Stimulated activated CD4-positive, alpha-beta T cell treated with anti-CD3 and anti-CD28 coated beads, TNF-alpha, amount 100 ng/mL, for 24 hours (primary cell): ENCODE results near the gene NFIB.
A peak's percentile ranks its signal among the peaks of the same experiment; 100 is the strongest.

Experiments
- DNase-seq, 3 experiments: peaks; one replicate each; pipeline ENCODE4 v3.0.0-alpha.2; 2020; ENCODE audit warnings: low read depth in 3 of 3

The NFIB gene

DNA sequence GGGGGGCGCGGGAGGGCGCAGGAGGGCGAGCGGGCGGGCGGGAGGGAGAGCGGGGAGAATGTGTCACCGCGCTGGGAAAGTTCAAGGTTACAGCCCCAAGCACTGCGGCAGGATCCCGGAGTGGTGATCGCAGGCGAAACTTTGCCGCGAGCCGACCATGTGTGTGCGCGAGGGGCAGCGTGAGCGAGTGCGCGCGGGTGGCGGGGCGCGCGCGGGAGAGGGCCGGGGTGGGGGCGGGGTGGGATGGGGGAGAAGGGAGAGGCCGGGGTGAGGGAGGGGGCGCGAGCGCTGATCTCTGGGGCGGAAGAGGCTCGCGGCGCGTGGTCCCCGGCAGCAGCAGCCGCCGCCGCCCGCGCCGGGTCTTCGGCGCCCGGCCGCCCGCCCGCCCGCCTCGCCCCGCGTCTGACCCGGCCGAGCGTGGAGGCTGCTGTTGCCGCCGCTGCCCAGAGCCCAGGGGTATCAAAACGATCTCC is at the start of gene NFIB:
Gene NFIB (minus strand): TSS at position 191 of the 473 bp plus-strand sequence. CDS start 630 bp downstream, outside the sequence.
- no peak for DNase-seq

DNA sequence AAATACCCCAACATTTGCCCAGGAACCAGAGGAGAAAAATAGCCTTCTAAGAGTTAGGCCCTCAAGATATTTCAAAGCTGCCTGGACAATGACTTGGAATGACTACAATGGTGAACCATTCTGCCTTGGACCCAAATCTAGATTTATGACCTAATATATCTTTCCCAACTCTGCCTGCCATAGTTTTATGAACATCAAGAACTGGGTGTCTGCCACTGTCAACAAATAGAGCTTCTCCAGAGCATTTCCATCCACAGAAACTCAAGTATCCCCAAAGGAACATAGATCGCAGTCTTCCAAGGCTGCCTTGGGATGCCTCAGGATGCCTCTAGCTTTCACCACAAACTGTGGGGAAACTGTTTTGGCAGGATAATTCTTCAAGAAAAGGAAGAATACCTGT is 48.2 kb upstream of the NFIB start:
- no peak for DNase-seq

DNA sequence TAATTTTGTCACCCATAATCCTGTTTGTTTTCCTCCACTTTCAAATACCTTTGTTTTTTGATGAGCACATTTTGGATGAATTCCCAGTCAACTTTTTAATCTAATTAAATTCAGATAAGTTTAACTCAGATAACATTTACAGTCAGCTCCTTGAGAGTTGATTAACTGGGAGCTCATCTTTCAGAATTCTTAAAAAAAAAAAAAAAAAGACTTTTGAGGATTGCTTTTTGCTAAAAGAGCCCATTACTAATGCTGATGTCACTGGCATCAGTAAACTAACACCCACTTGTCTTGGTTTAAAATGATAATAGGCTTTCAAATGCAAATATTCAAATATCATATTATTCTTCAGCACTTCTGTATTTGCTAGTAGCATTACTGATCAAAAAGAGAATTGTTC is 47.1 kb upstream of the NFIB start:
- no peak for DNase-seq

DNA sequence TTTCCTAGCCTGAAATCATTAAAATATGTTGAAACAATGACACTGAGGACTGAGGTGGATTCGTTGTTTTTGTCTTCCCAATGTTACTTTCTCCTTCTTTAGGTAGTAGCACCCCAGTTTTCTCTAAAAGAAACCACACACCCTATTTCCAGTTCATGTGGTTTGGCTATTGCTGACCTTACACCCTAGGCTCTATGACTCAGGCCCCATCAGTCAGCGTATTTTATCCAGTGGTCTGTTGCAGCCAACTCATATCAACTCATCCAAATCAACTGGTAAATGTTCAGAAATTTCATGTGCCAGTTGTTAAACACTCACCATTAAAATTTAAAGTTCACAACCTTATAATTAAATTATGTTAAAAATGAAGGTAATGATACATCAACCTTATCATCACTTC is 44.6 kb upstream of the NFIB start:
- DNase-seq = no peak

DNA sequence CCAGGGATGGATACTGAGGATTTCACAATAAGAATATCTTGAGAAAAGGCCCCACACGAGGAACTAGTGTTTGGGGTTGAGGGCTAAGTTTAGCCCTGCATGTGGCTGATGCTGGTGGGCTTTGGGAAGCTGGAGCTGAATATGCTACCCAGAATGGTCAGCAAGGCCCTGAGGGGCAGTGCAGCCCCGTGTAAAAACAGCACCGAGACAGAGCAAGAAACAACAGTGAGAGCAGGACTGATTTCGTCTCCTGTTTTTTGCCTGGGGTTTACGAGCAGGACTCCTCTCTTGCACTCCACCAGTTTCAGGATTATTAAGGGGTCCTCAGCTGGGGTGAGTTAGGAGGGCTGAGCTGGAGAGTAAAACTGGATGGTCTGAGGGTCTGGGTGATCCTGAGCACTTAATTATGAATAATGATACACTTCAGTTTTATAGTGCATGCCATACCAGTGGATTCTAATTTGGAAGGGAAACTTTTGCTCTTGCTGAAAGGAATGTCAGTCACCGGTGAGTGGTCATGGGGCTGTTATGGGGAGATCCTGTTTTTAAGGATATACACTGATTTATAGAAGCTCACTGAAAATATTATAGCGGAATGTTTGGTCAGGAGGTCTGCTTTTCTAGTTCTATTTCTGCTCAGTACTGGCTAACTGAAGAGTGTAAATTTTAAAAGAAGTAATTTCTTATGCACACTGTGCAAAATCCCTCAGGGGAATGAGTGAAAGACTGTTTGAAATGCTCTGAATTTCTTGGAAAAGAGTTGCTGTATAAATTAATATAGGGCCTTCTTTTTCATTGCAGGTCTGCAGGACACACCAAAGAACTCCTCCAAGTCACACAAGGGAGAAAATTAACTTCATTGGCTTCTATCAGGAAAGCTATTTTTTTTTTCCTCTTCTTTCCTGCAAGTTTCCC is 42.7 kb upstream of the NFIB start:
- DNase-seq = no peak

DNA sequence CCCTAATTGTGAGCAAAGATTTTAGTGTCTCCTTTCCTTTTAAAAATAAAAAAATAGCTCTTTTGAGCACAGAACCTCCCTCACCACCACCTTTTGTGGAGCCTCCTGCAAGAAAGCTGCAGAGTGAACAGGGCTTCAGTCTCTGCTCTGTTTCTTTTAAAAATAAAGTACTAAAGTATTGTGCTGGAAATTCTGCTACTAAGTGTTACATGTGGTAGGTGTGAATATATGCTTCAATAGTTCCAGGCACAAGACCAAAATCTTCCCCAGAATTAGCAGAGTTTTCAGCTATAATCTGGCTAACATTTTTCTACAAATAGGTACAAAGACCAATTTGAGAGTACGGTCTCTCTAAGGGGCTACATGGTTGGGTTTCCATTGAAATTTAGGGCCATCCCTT is 40.3 kb upstream of the NFIB start:
- no peak for DNase-seq

DNA sequence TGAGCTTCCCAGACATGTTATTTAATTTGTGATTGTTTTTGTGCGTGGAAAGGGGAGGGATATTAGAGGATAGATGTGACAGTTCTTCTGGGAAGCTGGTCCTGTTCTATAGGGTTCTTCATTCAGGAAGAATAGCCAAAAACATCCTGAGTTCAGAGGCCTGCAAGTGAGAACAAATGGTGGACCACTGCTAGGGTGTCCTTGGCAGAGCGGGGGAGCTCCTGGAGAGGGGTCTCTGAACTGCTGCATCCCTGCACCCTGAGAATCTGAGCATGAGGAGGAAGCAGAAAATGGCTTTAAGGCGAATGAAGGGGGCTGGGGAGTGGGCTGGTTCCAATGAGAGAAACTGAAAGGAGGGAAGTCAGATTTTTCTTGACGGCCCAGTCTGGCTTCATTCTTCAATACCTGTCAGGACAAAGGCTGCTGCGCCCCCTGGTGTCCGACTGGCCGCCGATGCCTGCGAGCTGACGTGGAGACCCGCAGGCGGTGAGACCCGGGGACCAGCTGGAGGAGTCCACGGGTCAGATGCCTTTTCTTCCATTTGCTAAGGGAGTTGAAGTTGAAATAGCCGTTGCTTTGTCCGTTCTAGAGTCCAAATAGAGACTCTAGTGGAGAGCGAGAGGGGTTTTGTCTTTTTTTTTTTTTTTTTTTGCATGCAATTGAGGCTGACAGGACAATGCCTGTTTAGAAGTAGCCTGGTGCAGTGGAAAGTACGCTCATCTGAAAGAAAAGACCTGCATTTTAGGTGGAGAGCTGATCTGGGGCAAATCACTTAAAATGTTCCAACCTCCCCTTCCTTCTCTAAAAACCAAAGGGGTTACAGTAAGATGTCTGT is 39.5 kb upstream of the NFIB start:
- peak; percentile 52 to 81 (median 56) for DNase-seq

DNA sequence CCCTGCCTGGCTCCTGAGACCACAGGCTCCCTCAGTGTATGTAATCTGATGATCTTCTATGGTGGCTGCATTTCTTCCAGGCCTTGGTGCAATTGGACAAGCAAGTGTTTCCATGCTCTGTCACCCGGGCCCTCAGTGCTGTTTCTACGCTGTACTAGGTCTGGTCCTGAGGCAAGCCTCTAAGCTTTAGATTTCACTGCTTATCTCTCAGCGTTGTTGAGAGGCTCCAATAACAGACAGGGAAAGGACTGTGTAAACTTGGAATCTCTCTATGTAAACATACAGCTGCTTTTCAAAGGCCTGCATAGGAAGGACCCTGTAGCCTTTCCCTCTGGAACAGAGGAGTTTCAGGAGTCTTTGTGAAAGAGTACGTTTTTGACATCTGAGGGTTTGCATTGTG is 38.6 kb upstream of the NFIB start:
- DNase-seq = no peak

DNA sequence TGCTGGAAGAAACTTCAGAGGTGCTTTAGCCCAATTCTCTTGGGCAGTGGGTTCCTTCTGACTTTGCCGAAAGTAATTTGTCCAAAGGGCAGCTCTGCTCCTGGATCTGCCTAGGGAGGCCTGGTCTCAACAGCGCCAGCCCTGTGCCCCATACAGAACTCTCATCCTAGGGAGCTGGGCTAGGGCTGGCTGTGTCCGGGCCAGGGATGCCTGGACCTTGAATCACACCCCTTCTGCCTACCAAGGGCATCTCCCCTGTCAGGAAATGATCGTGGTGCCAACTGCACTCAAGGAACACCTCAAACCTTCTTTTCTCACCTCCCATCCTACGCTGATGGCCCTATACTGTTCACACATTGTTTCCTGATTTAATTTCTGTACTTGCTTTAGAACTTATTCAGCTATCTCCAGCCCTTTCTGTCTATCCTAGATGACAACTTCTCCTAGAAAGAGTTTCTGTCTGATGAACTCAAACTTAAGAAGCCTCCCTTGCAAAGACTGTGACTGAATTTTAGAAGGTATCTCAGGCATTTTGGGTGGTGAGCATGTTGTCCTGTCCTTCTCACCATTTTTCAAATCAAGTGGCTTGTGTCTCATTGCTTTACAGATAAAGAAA is 37.4 kb upstream of the NFIB start:
- DNase-seq = no peak

DNA sequence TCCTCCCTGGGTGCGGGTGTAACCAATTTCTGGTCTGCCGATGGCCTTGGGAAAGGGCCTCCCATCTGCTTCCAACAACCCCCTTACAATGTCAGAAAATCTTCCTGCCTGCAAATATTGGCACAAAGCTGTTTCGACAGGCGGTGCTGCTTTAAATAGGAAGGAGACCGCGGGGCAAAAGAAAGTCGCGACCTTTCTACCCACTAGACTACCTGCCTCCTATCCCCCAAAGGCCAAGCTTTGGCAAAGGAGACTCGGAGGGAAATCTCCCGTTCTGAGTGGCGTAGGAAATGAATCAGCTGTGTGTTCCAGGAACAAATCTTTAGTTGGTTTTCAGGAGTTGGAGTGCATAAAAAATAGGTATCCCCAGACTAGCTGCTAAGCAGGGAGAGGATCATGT is 36.8 kb upstream of the NFIB start:
- DNase-seq = no peak

DNA sequence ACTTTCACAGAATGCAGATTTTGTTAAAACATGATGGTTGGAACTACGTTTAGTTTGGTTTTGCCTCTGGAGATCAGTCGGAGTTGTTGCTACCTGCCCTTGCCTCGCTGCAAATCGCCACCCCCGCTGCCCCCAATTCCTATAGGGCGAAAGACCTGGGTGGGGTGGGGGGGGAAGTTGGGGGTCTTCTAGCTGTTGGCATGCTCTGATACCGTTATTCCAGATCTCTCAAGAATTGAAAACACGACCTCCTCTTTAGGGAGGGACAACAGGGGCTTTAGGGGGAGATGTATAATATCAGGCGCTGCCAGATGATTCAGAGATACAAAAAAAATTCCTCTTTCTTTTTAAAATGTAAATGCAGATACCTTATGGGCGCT is 36.4 kb upstream of the NFIB start:
- no peak for DNase-seq

DNA sequence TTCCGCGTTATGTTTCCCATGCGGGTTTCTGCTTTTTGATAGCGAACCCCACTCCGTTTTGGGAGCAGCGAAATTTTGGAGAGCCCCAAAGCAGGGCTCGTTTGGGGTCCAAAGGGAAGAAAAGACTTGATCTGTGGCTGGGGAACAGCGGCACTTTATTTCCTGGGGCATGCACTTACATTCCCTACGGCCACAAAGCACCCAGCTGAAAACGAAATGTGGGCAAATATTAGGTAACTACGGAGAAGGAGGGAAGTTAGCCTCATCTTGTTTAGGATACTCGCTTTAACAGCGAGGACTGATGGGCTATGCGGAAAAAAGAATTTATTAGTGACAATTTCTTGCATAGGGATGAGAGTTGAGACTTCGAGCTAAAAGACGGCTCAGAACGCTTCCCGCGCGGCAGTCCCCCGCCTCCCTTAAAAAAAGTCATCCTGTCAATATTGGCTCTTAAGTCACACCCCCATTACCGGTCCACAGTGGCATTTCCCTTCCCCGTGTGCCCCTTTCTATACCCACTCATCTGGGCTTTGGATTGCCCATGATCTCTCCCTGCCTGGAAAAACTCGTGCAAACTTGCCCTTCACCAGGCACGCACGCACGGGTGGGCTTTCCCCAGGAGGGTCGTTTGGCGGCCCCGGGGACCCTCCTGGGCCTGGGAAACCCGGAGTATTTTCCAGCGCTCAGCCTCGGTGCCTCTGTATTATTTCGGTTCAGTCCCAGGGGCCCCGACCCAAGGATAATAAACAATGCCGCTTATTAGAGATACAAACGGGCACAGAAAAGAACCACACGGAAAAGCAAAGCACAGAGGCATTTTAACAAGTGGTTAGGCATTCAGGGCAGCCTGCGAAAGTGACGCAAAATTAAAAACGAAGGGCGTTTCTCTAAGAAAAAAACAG is 35.8 kb upstream of the NFIB start:
- DNase-seq = no peak

DNA sequence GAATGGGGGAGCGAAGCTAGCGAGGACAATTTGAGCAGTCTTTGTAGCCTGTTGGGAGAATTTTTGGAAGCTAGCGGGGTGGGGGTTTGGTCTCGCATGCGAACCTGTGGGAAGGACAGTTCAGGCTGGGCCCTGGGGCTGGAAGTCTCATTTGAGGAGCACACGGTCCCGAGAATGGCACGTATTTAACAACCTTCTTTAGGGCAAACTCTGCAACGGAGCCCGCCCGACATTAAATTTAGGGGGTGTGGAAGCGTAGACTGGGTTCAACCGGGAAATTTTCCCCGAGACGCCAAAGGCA is 35.2 kb upstream of the NFIB start:
- no peak for DNase-seq

DNA sequence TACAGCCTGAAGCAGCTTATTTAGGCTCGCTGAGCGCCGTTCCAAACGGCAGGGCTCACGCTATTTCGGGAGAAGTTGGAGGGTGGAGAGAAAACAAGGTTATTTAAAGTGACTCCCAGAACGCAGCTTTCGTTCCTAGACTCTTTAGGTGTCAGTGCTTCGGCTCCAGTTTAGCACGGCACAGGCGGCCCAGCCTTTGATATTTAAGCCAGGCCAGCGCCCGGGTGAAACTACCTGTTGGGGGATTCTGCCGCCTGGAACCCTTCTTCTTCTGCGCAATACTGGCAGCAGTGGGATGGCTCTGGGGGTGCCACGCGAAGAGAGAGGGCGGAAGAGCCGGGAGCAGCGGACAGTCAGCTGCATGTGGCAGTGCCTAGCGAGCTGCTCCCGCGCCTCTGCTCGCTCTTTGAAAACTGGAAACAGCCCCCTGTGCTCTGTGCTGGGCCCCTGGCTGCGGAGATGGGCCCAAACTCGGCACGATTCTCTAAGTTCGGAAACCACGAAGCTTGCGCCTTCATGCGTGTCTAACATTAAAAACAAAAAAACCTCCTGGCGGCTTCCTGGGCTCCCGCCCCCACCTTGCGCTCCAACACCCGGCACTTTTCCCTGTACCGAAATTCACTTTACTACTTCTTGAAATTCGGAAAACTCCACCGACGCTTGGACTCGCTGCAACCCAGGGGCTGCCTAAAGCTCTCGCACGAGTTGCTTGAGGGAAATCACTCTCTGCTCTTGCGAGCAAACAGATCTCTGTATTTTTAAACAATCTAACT is 34.6 kb upstream of the NFIB start:
- no peak for DNase-seq

DNA sequence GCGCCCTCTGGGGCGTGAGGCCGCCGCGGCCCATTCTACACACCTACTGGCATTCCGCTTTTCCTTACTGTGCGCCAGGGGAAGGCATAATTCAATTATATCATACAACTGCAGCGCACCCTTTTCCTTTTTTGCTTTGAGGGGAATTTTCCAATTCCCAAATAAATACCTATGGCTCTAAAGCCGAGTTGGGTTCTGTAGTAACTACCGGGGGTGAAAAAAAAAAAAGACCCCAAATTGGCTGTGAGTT is 34.1 kb upstream of the NFIB start:
- no peak for DNase-seq

DNA sequence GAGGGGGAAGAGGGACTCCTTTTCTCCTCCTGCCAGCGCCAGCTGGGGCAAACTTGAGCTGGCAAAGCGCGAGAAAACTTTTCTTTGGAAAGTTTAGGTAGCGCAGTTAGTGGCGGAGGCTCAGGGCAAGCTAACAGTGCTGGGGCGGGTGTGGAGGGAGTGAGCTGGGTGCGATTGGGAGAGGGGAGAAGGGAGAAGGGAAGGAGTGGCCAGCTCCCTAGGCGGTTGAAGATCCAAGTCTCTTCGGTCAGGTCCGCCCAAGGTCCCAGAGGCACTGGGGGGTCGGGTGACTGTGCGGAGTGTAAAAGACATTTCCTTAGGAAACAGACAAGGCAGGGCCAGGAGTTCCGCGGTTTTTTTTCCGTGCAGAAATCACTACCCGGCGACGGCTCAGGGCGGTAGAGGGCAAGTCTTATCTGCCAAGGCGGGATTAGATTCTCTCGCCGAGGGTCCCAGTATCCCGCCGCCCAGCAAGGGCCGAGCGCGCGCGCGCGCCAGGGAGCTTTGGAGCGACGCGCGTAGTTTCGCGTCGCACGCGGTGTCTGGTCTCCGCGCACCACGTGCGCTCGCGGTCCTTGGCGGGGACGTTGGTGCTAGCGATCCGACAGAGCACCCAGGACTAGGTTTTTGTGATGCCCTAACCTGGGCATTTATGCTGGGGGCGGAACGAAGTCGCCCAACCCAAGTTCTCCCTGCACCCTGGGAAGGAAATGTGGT is 33.6 kb upstream of the NFIB start:
- no peak for DNase-seq

DNA sequence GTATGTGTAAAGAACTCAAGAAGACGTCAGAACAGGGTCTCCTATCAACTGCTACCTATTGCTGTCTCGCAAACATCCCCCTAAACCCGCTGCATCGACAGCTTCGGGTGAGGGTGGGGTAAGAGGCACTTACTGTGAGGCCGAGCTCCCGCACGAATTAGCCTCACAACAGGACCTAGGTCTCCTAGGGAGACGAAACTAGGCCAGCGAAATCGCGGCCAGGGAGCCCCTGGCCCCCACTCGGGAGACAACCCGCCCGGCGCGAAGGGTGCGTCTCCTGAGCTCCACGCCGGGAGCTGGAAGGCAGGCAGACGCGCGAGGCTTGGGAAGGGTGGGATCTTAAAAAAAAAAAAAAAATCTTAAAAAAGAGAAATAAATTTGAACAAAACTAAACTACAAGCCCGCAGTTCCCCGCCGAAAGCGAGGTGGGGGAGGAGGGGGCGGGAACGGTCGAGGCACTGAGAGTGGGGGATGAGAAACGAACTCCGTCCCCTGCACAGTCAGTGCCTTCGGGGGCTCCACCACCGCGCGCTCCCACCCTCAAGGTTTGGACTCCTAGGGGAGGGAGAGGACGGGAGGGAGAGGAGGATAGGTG is 33.0 kb upstream of the NFIB start:
- no peak for DNase-seq

DNA sequence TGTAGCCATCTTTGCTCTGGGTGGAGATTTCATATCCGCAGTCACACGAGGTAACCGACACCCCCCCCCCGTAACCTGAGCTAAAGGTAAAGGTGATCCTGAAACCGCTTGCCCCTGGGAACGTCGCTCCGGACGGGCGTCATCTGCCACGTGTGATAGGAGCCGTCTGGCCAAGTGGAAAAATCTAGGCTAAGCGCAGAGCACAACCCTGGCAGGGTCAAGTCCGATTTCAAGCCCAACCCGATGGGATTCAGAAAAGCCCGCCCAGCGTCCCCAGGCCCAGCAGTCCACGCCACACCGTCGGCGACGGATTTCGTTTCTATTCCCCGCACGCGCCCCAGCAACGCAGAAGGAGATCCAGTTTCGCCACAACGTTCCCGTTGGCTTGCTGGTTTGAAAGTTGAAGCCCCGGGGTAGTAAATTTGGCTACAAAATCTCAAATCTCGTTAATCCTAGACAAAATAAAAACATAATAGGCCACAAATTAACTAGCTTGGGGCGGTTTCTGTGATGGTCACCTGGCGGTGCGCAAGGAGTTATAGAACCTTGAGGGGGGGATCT is 32.4 kb upstream of the NFIB start:
- DNase-seq = no peak

DNA sequence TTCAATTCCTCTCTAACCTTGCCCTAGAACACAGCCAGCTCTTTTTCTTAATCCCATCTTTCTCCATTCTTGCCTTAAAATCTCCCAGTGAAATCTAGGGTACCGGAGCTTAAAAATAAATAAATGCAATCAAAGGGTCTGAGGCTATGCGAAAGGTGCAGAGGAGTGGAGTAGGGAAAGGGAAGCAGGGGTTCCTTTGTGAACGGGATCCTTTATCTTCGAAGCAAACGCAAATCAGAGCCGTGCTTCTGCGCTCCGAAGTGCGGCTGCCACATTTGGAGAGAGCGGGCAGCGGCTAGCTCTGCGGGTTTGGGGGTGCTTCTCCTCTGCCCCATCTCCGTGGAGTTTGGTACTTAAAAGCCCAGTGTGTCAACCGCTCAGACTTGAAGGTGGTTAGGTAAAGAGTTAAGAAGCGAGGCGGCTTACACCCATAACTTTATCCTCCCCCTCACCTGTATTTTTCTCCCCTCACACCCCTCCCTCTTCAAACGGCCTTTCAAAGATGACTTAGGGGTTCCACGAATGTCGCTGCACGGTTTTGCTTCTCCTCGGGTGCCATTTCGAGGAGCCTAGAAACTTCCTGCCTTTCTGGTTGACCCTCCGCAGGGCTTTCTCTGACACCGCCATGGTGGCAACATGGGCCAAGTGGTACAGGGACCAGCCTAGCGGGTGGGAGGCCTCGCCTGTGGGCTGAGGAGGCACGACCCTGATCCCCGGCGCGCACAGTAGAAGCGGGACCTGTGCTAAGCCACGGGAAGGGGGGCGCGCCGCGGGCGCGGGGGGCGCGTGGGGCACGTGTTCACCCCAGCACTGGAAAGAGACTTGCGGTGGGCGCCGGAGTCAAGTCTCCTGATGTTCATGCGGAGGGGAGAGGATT is 31.7 kb upstream of the NFIB start:
- DNase-seq = no peak
